H1 (cell line): ENCODE measurements around the gene TFRC. TPM values are rescaled to one million over a fixed set of nuclear protein-coding genes. Genes with fewer than 3 reads are reported as not detected.

ENCODE experiments used
- CTCF ChIA-PET: fragments of 300-600 bp; sonication (Branson Sonifier 250); formaldehyde crosslinking; loops from one replicate; lab custom pipeline; 2021; ENCODE audit not compliant: partially characterized antibody; lab: Charles Lee
- POLR2A ChIA-PET: fragments of 300-600 bp; sonication (Branson Sonifier 250); formaldehyde crosslinking; loops from one replicate; lab custom pipeline; 2021; ENCODE audit warnings: inconsistent platforms; ENCODE audit not compliant: partially characterized antibody; lab: Charles Lee
- DNase-seq, 2 experiments: peaks; one replicate each; pipeline versions ENCODE4 v3.0.0 to v3.0.0-alpha.2; 2010 to 2022; ENCODE audit warnings: low spot score in 2 of 2, low read depth in 1 of 2, mixed read lengths in 1 of 2
- FAIRE-seq: peaks from 2 replicates; lab custom pipeline; 2011; peaks lifted over from hg19 to GRCh38; lab: Jason Lieb, UNC
- H2AFZ ChIP-seq: 2 replicates; pipeline ENCODE4 v1.8.1; 2012; ENCODE audit warnings: low read length, inconsistent platforms
- H2AK5ac ChIP-seq: 2 replicates; pipeline ENCODE4 v1.6.1; 2013; ENCODE audit warnings: low read depth, low read length
- H2BK120ac ChIP-seq: replicated peaks from 2 replicates; pipeline ENCODE3; 2013; ENCODE audit warnings: low read depth, low read length, inconsistent platforms
- H2BK12ac ChIP-seq: 2 replicates; pipeline ENCODE4 v1.6.1; 2013; ENCODE audit warnings: low read depth, low read length
- H2BK15ac ChIP-seq: 2 replicates; pipeline ENCODE4 v1.6.1; 2013; ENCODE audit warnings: low read length
- H2BK20ac ChIP-seq: 2 replicates; pipeline ENCODE4 v1.6.1; 2013; ENCODE audit warnings: low read length
- H2BK5ac ChIP-seq: 2 replicates; pipeline ENCODE4 v1.6.1; 2013; ENCODE audit warnings: low read depth, low read length
- H3K14ac ChIP-seq: 2 replicates; pipeline ENCODE4 v1.6.1; 2013; ENCODE audit warnings: inconsistent platforms; ENCODE audit not compliant: insufficient read length
- H3K18ac ChIP-seq: 2 replicates; pipeline ENCODE4 v1.6.1; 2013; ENCODE audit warnings: low read length; ENCODE audit errors: extremely low read depth
- H3K23ac ChIP-seq: 2 replicates; pipeline ENCODE4 v1.6.1; 2013; ENCODE audit warnings: inconsistent platforms; ENCODE audit not compliant: insufficient read length
- H3K23me2 ChIP-seq: 2 replicates; pipeline ENCODE4 v1.6.1; 2013; ENCODE audit warnings: low read depth, low read length
- H3K27ac ChIP-seq: 2 replicates; pipeline ENCODE4 v1.6.1; 2011; ENCODE audit warnings: low read depth, low read length, inconsistent platforms
- H3K27me3 ChIP-seq, 4 experiments: replicated peaks in 1 of 4; 1 replicate in 1 of 4; 2 replicates in 3 of 4; pipeline versions ENCODE4 v1.6.1 to v1.8.1; 2011 to 2013; ENCODE audit warnings: low read length in 3 of 4, mild to moderate bottlenecking in 3 of 4, inconsistent platforms in 2 of 4, mixed read lengths in 2 of 4, moderate library complexity in 1 of 4; ENCODE audit not compliant: control insufficient read depth in 3 of 4, insufficient read depth in 3 of 4; ENCODE audit errors: extremely low read depth in 1 of 4
- H3K36me3 ChIP-seq, 4 experiments: 2 replicates each; pipeline versions ENCODE4 v1.6.1 to v1.8.1; 2011 to 2013; ENCODE audit warnings: mild to moderate bottlenecking in 4 of 4, low read length in 3 of 4, moderate library complexity in 2 of 4, control low read depth in 1 of 4, inconsistent platforms in 1 of 4; ENCODE audit not compliant: insufficient read depth in 4 of 4, control insufficient read depth in 2 of 4
- H3K4ac ChIP-seq: replicated peaks from 2 replicates; pipeline ENCODE3; 2013; ENCODE audit warnings: low read length, low read depth, mixed read lengths, inconsistent platforms; ENCODE audit not compliant: insufficient read length
- H3K4me1 ChIP-seq, 4 experiments: replicated peaks in 1 of 4; 1 replicate in 1 of 4; 2 replicates in 3 of 4; pipeline versions ENCODE4 v1.6.1 to v1.8.1; 2011 to 2013; ENCODE audit warnings: low read length in 3 of 4, inconsistent platforms in 2 of 4, mixed read lengths in 1 of 4; ENCODE audit not compliant: insufficient read depth in 4 of 4, control insufficient read depth in 3 of 4
- H3K4me2 ChIP-seq, 2 experiments: 2 replicates each; pipeline versions ENCODE4 v1.6.1 to v1.8.1; 2011 to 2013; ENCODE audit warnings: low read depth in 2 of 2, low read length in 2 of 2, control low read depth in 1 of 2, inconsistent platforms in 1 of 2, mild to moderate bottlenecking in 1 of 2; ENCODE audit not compliant: insufficient read depth in 1 of 2
- H3K4me3 ChIP-seq, 4 experiments: fragments of 200-600, 300-600 bp in 1 of 4; sonication (generic), shearing (Covaris generic), sonication (Bioruptor Twin) in 1 of 4; 2 replicates each; pipeline versions ENCODE4 v1.5.1 to v1.8.1; 2011 to 2016; ENCODE audit warnings: low read length in 4 of 4, low read depth in 3 of 4, control low read depth in 2 of 4, inconsistent platforms in 2 of 4, mild to moderate bottlenecking in 2 of 4, mixed read lengths in 1 of 4, moderate library complexity in 1 of 4; ENCODE audit not compliant: insufficient read depth in 2 of 4; ENCODE audit errors: extremely low read depth in 1 of 4
- H3K56ac ChIP-seq: replicated peaks from 2 replicates; pipeline ENCODE3; 2013; ENCODE audit warnings: low read depth, mild to moderate bottlenecking, mixed read lengths, low read length, inconsistent platforms; ENCODE audit not compliant: insufficient read length
- H3K79me1 ChIP-seq: 2 replicates; pipeline ENCODE4 v1.6.1; 2013; ENCODE audit warnings: low read depth, low read length, control low read depth
- H3K79me2 ChIP-seq, 2 experiments: 2 replicates each; pipeline versions ENCODE4 v1.6.1 to v1.8.1; 2012 to 2013; ENCODE audit warnings: low read length in 2 of 2, mild to moderate bottlenecking in 2 of 2, inconsistent platforms in 1 of 2; ENCODE audit not compliant: insufficient read depth in 2 of 2, control insufficient read depth in 1 of 2
- H3K9ac ChIP-seq, 4 experiments: replicated peaks in 1 of 4; 1 replicate in 1 of 4; 2 replicates in 3 of 4; pipeline versions ENCODE4 v1.6.1 to v1.8.1; 2011 to 2013; ENCODE audit warnings: low read depth in 3 of 4, low read length in 3 of 4, control low read depth in 2 of 4, mild to moderate bottlenecking in 2 of 4, moderate library complexity in 2 of 4, inconsistent platforms in 1 of 4; ENCODE audit errors: extremely low read depth in 1 of 4
- H3K9me3 ChIP-seq, 2 experiments: 2 replicates each; pipeline versions ENCODE4 v1.6.1 to v1.8.1; 2012 to 2013; ENCODE audit warnings: mild to moderate bottlenecking in 2 of 2, moderate library complexity in 2 of 2, control low read depth in 1 of 2, inconsistent platforms in 1 of 2, low read depth in 1 of 2, low read length in 1 of 2, mixed read lengths in 1 of 2; ENCODE audit not compliant: insufficient read depth in 2 of 2
- H4K20me1 ChIP-seq, 2 experiments: replicated peaks in 1 of 2; 2 replicates each; pipeline versions ENCODE3 to v1.8.1; 2011 to 2013; ENCODE audit warnings: inconsistent platforms in 2 of 2, low read length in 2 of 2, mild to moderate bottlenecking in 1 of 2; ENCODE audit not compliant: insufficient read depth in 2 of 2, control insufficient read depth in 1 of 2
- H4K5ac ChIP-seq: 2 replicates; pipeline ENCODE4 v1.6.1; 2013; ENCODE audit warnings: low read length, low read depth, mixed read lengths, inconsistent platforms; ENCODE audit not compliant: insufficient read length
- H4K8ac ChIP-seq: 2 replicates; pipeline ENCODE4 v1.8.0; 2013; ENCODE audit warnings: mild to moderate bottlenecking, moderate library complexity, low read length, inconsistent platforms; ENCODE audit not compliant: insufficient read depth; ENCODE audit errors: extremely low read depth
- H4K91ac ChIP-seq: replicated peaks from 2 replicates; pipeline ENCODE3; 2013; ENCODE audit warnings: low read length, mixed read lengths, inconsistent platforms; ENCODE audit not compliant: insufficient read length
- CREB1 ChIP-seq: IDR thresholded peaks from 2 replicates; pipeline ENCODE4 v1.6.1; 2012; ENCODE audit warnings: inconsistent platforms
- E2F6 ChIP-seq: IDR thresholded peaks from 2 replicates; pipeline ENCODE4 v1.6.1; 2012; ENCODE audit warnings: inconsistent platforms
- EZH2 ChIP-seq: fragments of 200-600 bp; sonication (generic); IDR thresholded peaks from 2 replicates; pipeline ENCODE4 v1.7.1; 2012; ENCODE audit warnings: low read depth, mild to moderate bottlenecking, moderate library complexity, low read length, inconsistent platforms; ENCODE audit not compliant: severe bottlenecking
- HDAC2 ChIP-seq, 2 experiments: fragments of 300-600 bp in 1 of 2; sonication (generic) in 1 of 2; IDR thresholded peaks; 2 replicates each; pipeline ENCODE4 v1.6.1; 2011 to 2012; ENCODE audit warnings: low read depth in 2 of 2, low read length in 2 of 2, mild to moderate bottlenecking in 2 of 2, moderate library complexity in 2 of 2, borderline replicate concordance in 1 of 2, inconsistent platforms in 1 of 2
- MAX ChIP-seq: IDR thresholded peaks from 2 replicates; pipeline ENCODE4 v1.6.1; 2012; ENCODE audit warnings: inconsistent platforms
- WGBS, 2 experiments: shearing (Covaris generic) in 1 of 2; methylation state at CpG; one replicate each; pipeline versions ENCODE4 v1.1.6 to v1.1.7; 2013 to 2015; ENCODE audit warnings: low lambda C conversion rate in 2 of 2, mixed read lengths in 2 of 2, inconsistent platforms in 1 of 2, low coverage in 1 of 2, missing lambda C conversion rate in 1 of 2; ENCODE audit not compliant: insufficient replicate concordance in 2 of 2, insufficient coverage in 1 of 2, insufficient read length in 1 of 2; ENCODE audit errors: extremely low coverage in 1 of 2, missing lambda C conversion rate in 1 of 2; 5-methylcytosine and 5-hydroxymethylcytosine counted together
- polyA plus RNA-seq, 7 experiments: library from polyadenylated mRNA; depleted of rRNA in 3 of 7; stranded (reverse) in 5 of 7; unstranded in 2 of 7; fragments of >200 nt in 5 of 7; fragments of 200-250 nt in 2 of 7; gene quantifications; 1 replicate in 5 of 7; 2 replicates in 1 of 7; 4 replicates in 1 of 7; pipeline versions ENCODE4 v1.2.1 to v1.2.3, GENCODE V29; 2011 to 2013; ENCODE audit warnings: missing spikeins in 2 of 7, mixed read lengths in 2 of 7
- total RNA-seq: library from RNA; stranded (reverse); fragmentation: NEBNext Ultra II Directional; extraction: Animal tissue kit (Norgen Biotek cat#: 25700); gene quantifications from 2 replicates; pipeline ENCODE4 v1.2.1, GENCODE V29; 2021

Gene TFRC
- total and polyA plus RNA-seq, 2 of the 8 experiments (the other 6 are each of a cell fraction or from before 2014, with no cell fraction given) = 67.3 to 161 TPM

- H3K27me3 ChIP-seq = no peaks in the 10 kb centered on the region; a peak in 1 of 7 replicates
- H2BK20ac ChIP-seq = no peak overlapping the region
- H4K91ac ChIP-seq = no peak overlapping the region
- TF ChIP-seq HDAC2 (IDR thresholded peaks at IDR 0.05; ENCODE audit: borderline replicate concordance in 1 of 2, low read depth in 2 of 2, low read length in 2 of 2) (no peak), MAX (no peak), CREB1 (no peak), EZH2 (no peak), E2F6 (no peak)
- no peaks in the 10 kb centered on the region for H3K79me2 ChIP-seq
- H2AK5ac ChIP-seq = no peak overlapping the region
- WGBS, 2 experiments = 83% methylated on average over 5 of the region's 5 CpGs; no CpG with 5 or more reads in 1 of the 2 experiments
- H3K23ac ChIP-seq = no peak overlapping the region
- H3K56ac ChIP-seq = no peak overlapping the region
- FAIRE-seq (no peak), DNase-seq (no peak)
- no peaks in the 10 kb centered on the region for H3K9me3 ChIP-seq
- H3K4ac ChIP-seq = no peak overlapping the region
- no peaks in the 10 kb centered on the region for H4K20me1 ChIP-seq
- CTCF ChIA-PET = interaction anchor here (1.5 kb wide), 1 partner anchor 111 kb away, joined by 4 read pairs; no protein-coding TSS in a partner anchor
- H3K9ac ChIP-seq = no peak overlapping the region
- H3K27ac ChIP-seq = no peak overlapping the region
- H3K23me2 ChIP-seq = no peaks in the 10 kb centered on the region
- no peak overlapping the region for H4K5ac ChIP-seq
- H3K4me2 ChIP-seq = no peak overlapping the region
- H2BK12ac ChIP-seq = no peak overlapping the region
- no peak overlapping the region for H2BK120ac ChIP-seq
- H2BK15ac ChIP-seq = no peak overlapping the region
- POLR2A ChIA-PET = interaction anchor here (0.6 kb wide), 1 partner anchor 626 kb away, joined by 3 read pairs; no protein-coding TSS in a partner anchor
- H3K4me3 ChIP-seq = no peak overlapping the region
- H2BK5ac ChIP-seq = no peak overlapping the region
- no peaks in the 10 kb centered on the region for H3K36me3 ChIP-seq
- no peak overlapping the region for H4K8ac ChIP-seq
- no peak overlapping the region for H3K14ac ChIP-seq
- no peaks in the 10 kb centered on the region for H3K79me1 ChIP-seq
- no peaks in the 10 kb centered on the region for H3K4me1 ChIP-seq
- H3K18ac ChIP-seq = no peak overlapping the region
- H2AFZ ChIP-seq = no peak overlapping the region
Measured at GRCh38 chr3:196087906-196088305, 6.0 kb upstream of the TFRC start.
